H9 (cell line): ENCODE measurements around the gene STX16. TPM values are rescaled to one million over a fixed set of nuclear protein-coding genes. Genes with fewer than 3 reads are reported as not detected.

Source experiments
- DNase-seq: peaks from one replicate; pipeline ENCODE4 v3.0.0-alpha.2; 2017
- H2AFZ ChIP-seq: one replicate; pipeline ENCODE4 v1.6.1; 2013; ENCODE audit warnings: mild to moderate bottlenecking, low read length, control low read depth, moderate library complexity
- H2AK5ac ChIP-seq: 2 replicates; pipeline ENCODE4 v1.6.1; 2013; ENCODE audit warnings: low read length, control low read depth, mixed read lengths; ENCODE audit not compliant: insufficient read length
- H2BK120ac ChIP-seq: one replicate; pipeline ENCODE4 v1.6.1; 2013; ENCODE audit warnings: low read depth, mild to moderate bottlenecking, low read length, control low read depth, inconsistent platforms; ENCODE audit not compliant: poor library complexity, severe bottlenecking
- H2BK12ac ChIP-seq: 2 replicates; pipeline ENCODE4 v1.6.1; 2013; ENCODE audit warnings: low read length, control low read depth, mixed read lengths, low read depth; ENCODE audit not compliant: insufficient read length
- H2BK15ac ChIP-seq: 2 replicates; pipeline ENCODE4 v1.6.1; 2013; ENCODE audit warnings: low read depth, low read length, control low read depth
- H2BK20ac ChIP-seq: one replicate; pipeline ENCODE4 v1.6.1; 2013; ENCODE audit warnings: low read depth, mild to moderate bottlenecking, low read length, control low read depth, inconsistent platforms; ENCODE audit not compliant: poor library complexity, severe bottlenecking
- H2BK5ac ChIP-seq: 2 replicates; pipeline ENCODE4 v1.6.1; 2013; ENCODE audit warnings: low read length, control low read depth, mixed read lengths; ENCODE audit not compliant: insufficient read length
- H3K14ac ChIP-seq: 2 replicates; pipeline ENCODE4 v1.6.1; 2013; ENCODE audit warnings: low read length, control low read depth; ENCODE audit not compliant: insufficient read depth
- H3K18ac ChIP-seq: 2 replicates; pipeline ENCODE4 v1.6.1; 2013; ENCODE audit warnings: low read depth, mild to moderate bottlenecking, mixed read lengths, low read length, control low read depth; ENCODE audit not compliant: insufficient read length
- H3K23ac ChIP-seq: 2 replicates; pipeline ENCODE4 v1.6.1; 2013; ENCODE audit warnings: low read length, control low read depth, mixed read lengths, low read depth; ENCODE audit not compliant: insufficient read length
- H3K23me2 ChIP-seq: 2 replicates; pipeline ENCODE4 v1.6.1; 2013; ENCODE audit warnings: low read depth, mild to moderate bottlenecking, mixed read lengths, low read length, control low read depth; ENCODE audit not compliant: insufficient read length, poor library complexity, severe bottlenecking
- H3K27ac ChIP-seq: 2 replicates; pipeline ENCODE4 v1.5.1; 2013; ENCODE audit warnings: low read length, control low read depth, mixed read lengths, low read depth; ENCODE audit not compliant: insufficient read length
- H3K27me3 ChIP-seq: 2 replicates; pipeline ENCODE4 v1.6.1; 2013; ENCODE audit warnings: low read length, control low read depth, inconsistent platforms; ENCODE audit not compliant: insufficient read depth
- H3K4ac ChIP-seq: 2 replicates; pipeline ENCODE4 v1.6.1; 2013; ENCODE audit warnings: low read depth, mild to moderate bottlenecking, control low read depth, inconsistent platforms, low read length, moderate library complexity
- H3K4me1 ChIP-seq: 2 replicates; pipeline ENCODE4 v1.6.1; 2013; ENCODE audit warnings: low read length, control low read depth, inconsistent platforms; ENCODE audit not compliant: insufficient read depth
- H3K4me2 ChIP-seq: 2 replicates; pipeline ENCODE4 v1.6.1; 2013; ENCODE audit warnings: low read length, control low read depth, mixed read lengths; ENCODE audit not compliant: insufficient read length, insufficient read depth
- H3K56ac ChIP-seq: 2 replicates; pipeline ENCODE4 v1.6.1; 2013; ENCODE audit warnings: low read depth, mild to moderate bottlenecking, mixed read lengths, low read length, control low read depth; ENCODE audit not compliant: insufficient read length
- H3K79me1 ChIP-seq: 2 replicates; pipeline ENCODE4 v1.6.1; 2013; ENCODE audit warnings: low read depth, mild to moderate bottlenecking, moderate library complexity, low read length, control low read depth, inconsistent platforms; ENCODE audit not compliant: insufficient read depth, poor library complexity, severe bottlenecking
- H3K79me2 ChIP-seq: 2 replicates; pipeline ENCODE4 v1.6.1; 2013; ENCODE audit warnings: low read length, control low read depth, inconsistent platforms; ENCODE audit not compliant: insufficient read depth
- H3K9ac ChIP-seq: 2 replicates; pipeline ENCODE4 v1.6.1; 2013; ENCODE audit warnings: low read length, control low read depth, mixed read lengths; ENCODE audit not compliant: insufficient read length; ENCODE audit errors: extremely low read depth
- H3K9me3 ChIP-seq: one replicate; pipeline ENCODE4 v1.6.1; 2013; ENCODE audit warnings: low read depth, low read length, inconsistent platforms; ENCODE audit not compliant: control insufficient read depth
- H3T11ph ChIP-seq: one replicate; pipeline ENCODE4 v1.6.1; 2013; ENCODE audit warnings: mild to moderate bottlenecking, low read length, control low read depth, inconsistent platforms
- H4K20me1 ChIP-seq: one replicate; pipeline ENCODE4 v1.6.1; 2013; ENCODE audit not compliant: control insufficient read depth, insufficient read length, insufficient read depth
- H4K5ac ChIP-seq: 2 replicates; pipeline ENCODE4 v1.6.1; 2013; ENCODE audit warnings: low read depth, mild to moderate bottlenecking, mixed read lengths, low read length, control low read depth; ENCODE audit not compliant: insufficient read length
- H4K8ac ChIP-seq: replicated peaks from 2 replicates; pipeline ENCODE4 v1.6.1; 2013; ENCODE audit warnings: low read length, control low read depth, mixed read lengths, low read depth; ENCODE audit not compliant: insufficient read length
- H4K91ac ChIP-seq: 2 replicates; pipeline ENCODE4 v1.6.1; 2013; ENCODE audit warnings: low read depth, mild to moderate bottlenecking, moderate library complexity, mixed read lengths, low read length, control low read depth; ENCODE audit not compliant: insufficient read length
- H3K27ac Mint-ChIP-seq, 3 experiments: 2 replicates in 2 of 3; 3 replicates in 1 of 3; pipeline ENCODE4 v1.8.0; 2020 to 2021; ENCODE audit warnings: mixed read lengths in 3 of 3, mild to moderate bottlenecking in 1 of 3, moderate library complexity in 1 of 3
- H3K27me3 Mint-ChIP-seq: 2 replicates; pipeline ENCODE4 v1.8.0; 2021; ENCODE audit warnings: low read depth, mild to moderate bottlenecking, moderate library complexity, mixed read lengths
- H3K36me3 Mint-ChIP-seq, 3 experiments: 2 replicates in 2 of 3; 3 replicates in 1 of 3; pipeline ENCODE4 v1.8.0; 2020 to 2021; ENCODE audit warnings: low read depth in 3 of 3, mixed read lengths in 3 of 3; ENCODE audit not compliant: insufficient read depth in 1 of 3
- H3K4me1 Mint-ChIP-seq, 2 experiments: 2 replicates each; pipeline ENCODE4 v1.8.0; 2020; ENCODE audit warnings: mixed read lengths in 2 of 2
- H3K4me3 Mint-ChIP-seq, 2 experiments: 2 replicates in 1 of 2; 3 replicates in 1 of 2; pipeline ENCODE4 v1.8.0; 2020 to 2021; ENCODE audit warnings: mild to moderate bottlenecking in 2 of 2, mixed read lengths in 2 of 2, moderate library complexity in 1 of 2
- H3K9me3 Mint-ChIP-seq, 2 experiments: 2 replicates in 1 of 2; 3 replicates in 1 of 2; pipeline ENCODE4 v1.8.0; 2020; ENCODE audit warnings: mild to moderate bottlenecking in 2 of 2, mixed read lengths in 2 of 2, moderate library complexity in 1 of 2
- CTCF ChIP-seq: fragments of 200-600 bp; sonication (generic); conservative IDR thresholded peaks from 3 replicates; pipeline ENCODE4 v1.8.0; 2021; ENCODE audit warnings: antibody characterized with exemption, mild to moderate bottlenecking
- WGBS: extraction: QIAGEN DNeasy Blood & Tissue Kit; methylation state at CpG from one replicate; pipeline ENCODE4 v1.1.7; 2013; ENCODE audit warnings: missing lambda C conversion rate, low lambda C conversion rate, mixed read lengths; ENCODE audit not compliant: insufficient read length; ENCODE audit errors: extremely low coverage; 5-methylcytosine and 5-hydroxymethylcytosine counted together
- total RNA-seq: library from RNA; stranded (reverse); gene quantifications from 2 replicates; pipeline ENCODE4 v1.2.1, GENCODE V29; 2021

The STX16 gene
- total RNA-seq, 1 experiment from 2014 or later: 87.8 TPM

GRCh38 chr20:58618351-58619076 is 32.6 kb upstream of the STX16 start:
- Histone ChIP-seq H2BK120ac (no peak overlapping the region), H4K91ac (no peak overlapping the region), H3T11ph (no peak overlapping the region), H2AK5ac (no peak overlapping the region), H4K20me1 (no peaks in the 10 kb centered on the region), H3K56ac (no peak overlapping the region), H3K4me2 (no peak overlapping the region), H3K4me1 (no peaks in the 10 kb centered on the region), H3K14ac (no peak overlapping the region), H3K23me2 (no peaks in the 10 kb centered on the region), H2BK15ac (no peak overlapping the region), H3K79me2 (no peaks in the 10 kb centered on the region), H2BK12ac (no peak overlapping the region), H3K27me3 (no peaks in the 10 kb centered on the region; the same call in 1 of the 2 replicates), H4K5ac (no peak overlapping the region), H4K8ac (no peak overlapping the region), H3K18ac (no peak overlapping the region), H3K23ac (no peak overlapping the region), H2AFZ (no peak overlapping the region), H3K79me1 (no peaks in the 10 kb centered on the region), H3K9me3 (peaks cover 14% of the 10 kb centered on the region), H3K4ac (no peak overlapping the region), H2BK5ac (no peak overlapping the region), H3K27ac (no peak overlapping the region), H2BK20ac (no peak overlapping the region), H3K9ac (no peak overlapping the region)
- H3K36me3 Mint-ChIP-seq: peaks cover 4 to 32% (median 6%) of the 10 kb centered on the region in 3 experiments; a peak in 6 of 7 replicates
- H3K4me1 Mint-ChIP-seq: peaks cover 15 to 16% of the 10 kb centered on the region in 2 experiments
- no peak for DNase-seq
- no CpG with 5 or more reads among the region's 12 CpGs for WGBS
- peaks cover 10 to 40% of the 10 kb centered on the region in 2 experiments for H3K9me3 Mint-ChIP-seq
- H3K27me3 Mint-ChIP-seq: peaks cover 43% of the 10 kb centered on the region
- H3K27ac Mint-ChIP-seq: no peak overlapping the region
- no peak for TF ChIP-seq CTCF
- no peak overlapping the region for H3K4me3 Mint-ChIP-seq
